Measurements from ENCODE around the gene KAT7.

DNA sequence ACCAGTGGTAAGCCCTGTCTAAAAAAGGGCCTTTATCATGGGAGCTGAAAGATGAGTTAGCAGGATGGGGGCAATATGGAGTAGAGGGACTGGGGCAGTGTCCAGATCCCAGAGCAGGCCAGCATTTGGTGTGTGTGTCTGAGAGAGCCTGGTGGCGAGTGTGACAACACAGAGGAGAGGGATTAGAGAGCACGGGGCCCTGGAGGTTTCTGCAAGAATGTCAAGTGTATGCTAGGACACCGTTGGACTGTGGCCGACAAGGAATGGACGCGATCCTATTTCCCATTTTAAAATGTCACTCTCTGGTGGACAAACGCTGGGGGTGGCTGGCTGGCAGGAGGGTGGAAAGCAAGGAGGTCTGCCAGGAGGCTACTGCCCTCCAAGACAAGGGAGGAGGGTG, 47.0 kb downstream of the KAT7 start:
- TF ChIP-seq GATA2 (IDR thresholded peaks at IDR 0.05; ENCODE audit: low read depth, low read length) (no peak), GATA3 (IDR thresholded peaks at IDR 0.05; ENCODE audit: low read depth, low read length) (no peak)

All from SH-SY5Y (cell line).